Prostate gland (tissue), 2 donors: ENCODE measurements around the gene SORBS1.

Experiments
- CTCF ChIP-seq, 4 experiments: fragments of 200-600 bp in 2 of 4; fragments of 450-650 bp in 2 of 4; sonication (generic) in 2 of 4; IDR thresholded peaks; 1 replicate in 3 of 4; 2 replicates in 1 of 4; pipeline ENCODE4 v1.5.1; 2016 to 2019; ENCODE audit warnings: antibody characterized with exemption in 4 of 4, mild to moderate bottlenecking in 2 of 4, moderate library complexity in 2 of 4
- POLR2A ChIP-seq: fragments of 450-650 bp; IDR thresholded peaks from one replicate; pipeline ENCODE4 v1.6.1; 2016; ENCODE audit warnings: antibody characterized with exemption, mild to moderate bottlenecking

- no peak for TF ChIP-seq CTCF (IDR thresholded peaks at IDR 0.05)
- no peak for TF ChIP-seq POLR2A
These were observed 25.2 kb downstream of the SORBS1 start for GRCh38 chr10:95536017-95536416.
